Posterior cingulate gyrus (tissue), 11 donors: Measurements from ENCODE around the gene SLC6A9.

Source experiments
- DNase-seq, 10 donors: peaks; one replicate each; pipeline versions ENCODE4 v3.0.0 to v3.0.0-alpha.2; 2020 to 2021; ENCODE audit warnings: mixed read lengths in 3 of 10
- intact Hi-C: fragments of 100-400 bp; cut with DNase I; formaldehyde crosslinking; loops from one replicate; pipeline ENCODE4 v1.15.1; 2023

The SLC6A9 gene

DNA sequence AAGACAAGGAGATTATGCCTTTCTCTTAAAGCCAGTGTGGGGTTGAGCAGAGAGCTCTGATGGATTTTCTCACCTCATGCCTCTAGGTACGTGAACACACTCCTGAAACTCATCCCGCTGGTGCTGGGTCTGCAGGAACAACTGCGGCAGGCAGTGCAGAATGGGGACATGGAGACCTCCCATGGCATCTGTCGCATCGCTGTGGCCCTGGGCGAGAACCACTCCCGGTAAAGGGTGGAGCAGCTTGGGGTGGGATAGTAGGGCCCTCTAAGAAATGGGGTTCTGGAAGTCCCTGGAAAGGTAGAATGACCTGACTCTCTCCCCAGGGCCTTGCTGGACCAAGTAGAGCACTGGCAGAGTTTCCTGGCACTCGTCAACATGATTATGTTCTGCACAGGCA, 75.0 kb downstream of the SLC6A9 start:
- intact Hi-C loops: no loop called here
- peak in 2 of 10 donors; percentile 35 to 53 for DNase-seq

DNA sequence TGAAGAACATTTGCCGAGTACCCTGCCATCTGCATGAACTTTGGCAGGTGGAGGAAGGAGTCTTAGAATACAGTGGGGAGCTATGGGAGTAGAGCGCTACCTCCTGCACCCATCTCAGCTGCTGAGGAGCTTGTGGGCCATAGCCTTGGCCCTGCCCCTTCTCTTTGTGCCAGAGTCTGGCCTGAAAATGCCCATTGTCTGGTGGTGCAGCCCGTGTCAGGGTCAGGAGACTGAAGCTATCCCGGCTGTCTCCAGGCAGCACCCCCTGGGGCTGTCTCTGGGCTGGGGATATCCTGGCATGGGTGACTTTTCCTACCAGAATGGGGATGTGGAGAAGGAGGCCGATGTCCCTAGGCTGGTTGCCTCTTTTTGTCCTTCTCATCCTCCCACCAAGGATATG, 77.2 kb downstream of the SLC6A9 start:
- DNase-seq: peak; percentile 66 to 98 (median 84)
- intact Hi-C loops: no loop called here

DNA sequence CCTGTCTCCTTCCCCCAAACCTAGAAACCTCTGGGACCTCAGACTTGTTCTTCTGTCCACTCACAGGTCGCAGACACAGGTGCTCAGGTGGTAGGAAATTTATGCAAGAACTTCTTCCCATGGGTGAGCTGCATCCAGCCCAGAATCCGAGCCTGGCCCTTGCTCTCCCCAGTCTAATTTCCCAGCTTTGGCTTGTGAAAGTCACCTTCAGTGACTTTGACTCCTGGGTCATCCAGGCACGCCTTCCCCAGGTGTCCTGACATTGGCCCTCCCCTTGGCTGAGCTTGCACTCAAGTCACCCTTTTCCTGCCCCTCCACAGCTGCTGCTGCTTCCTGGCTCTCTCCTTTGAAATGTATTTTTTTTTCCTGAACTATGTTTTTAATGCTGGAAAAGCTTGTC, 77.9 kb downstream of the SLC6A9 start:
- peak in 2 of 10 donors; percentile 53 to 60 for DNase-seq
- intact Hi-C loops: no loop called here

GRCh38 chr1:43952731-43953346, 78.4 kb downstream of the SLC6A9 start:
- intact Hi-C loops: no loop called here
- peak in 7 of 10 donors; percentile 50 to 95 (median 73) for DNase-seq

DNA sequence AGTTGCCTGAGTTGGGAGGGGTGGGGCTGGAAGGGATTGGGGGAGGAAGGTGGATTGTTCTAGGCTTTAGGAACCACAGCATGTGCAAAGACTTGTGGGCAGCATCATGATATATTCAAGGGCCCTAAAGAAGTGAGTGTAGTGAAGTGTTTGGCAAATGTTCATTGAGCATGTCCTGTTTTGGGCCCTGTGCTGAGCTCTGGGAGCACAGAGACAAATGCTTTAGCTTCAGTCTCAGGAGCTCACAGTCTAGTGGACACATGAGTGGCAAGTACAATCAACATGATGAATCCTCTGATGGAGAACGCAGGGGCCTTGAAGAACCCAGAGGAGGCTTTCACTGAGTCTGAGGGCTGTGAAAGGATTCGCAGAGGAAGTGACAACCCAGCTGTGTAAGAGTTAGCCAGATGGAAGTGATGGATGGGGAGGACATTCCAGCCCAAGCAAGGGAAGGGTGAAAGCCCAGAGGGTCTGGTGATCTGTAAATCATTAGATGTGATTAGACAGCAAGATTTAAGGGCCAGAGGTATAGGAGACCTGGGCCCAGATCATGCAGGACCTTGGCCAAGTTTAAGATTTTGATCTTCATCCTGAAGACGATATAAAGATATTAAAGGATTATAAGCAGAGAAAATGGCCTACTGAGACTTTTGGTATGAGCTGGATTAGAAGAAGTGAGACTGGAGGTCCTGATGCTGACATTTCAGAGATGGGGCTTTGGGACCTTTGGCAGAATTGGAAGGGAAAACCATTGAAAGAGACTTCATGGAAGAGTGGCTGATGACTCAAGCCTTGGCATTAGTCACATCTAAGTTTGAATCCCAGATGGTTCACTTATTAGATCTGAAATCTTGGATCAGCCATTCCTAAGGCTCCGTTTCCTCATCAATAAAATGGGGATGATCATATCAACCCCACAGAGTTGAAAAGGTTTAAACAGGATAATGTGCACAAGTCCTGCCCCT, 80.0 kb downstream of the SLC6A9 start:
- DNase-seq: no peak
- intact Hi-C loops: no loop called here

GRCh38 chr1:43949678-43950077, 81.6 kb downstream of the SLC6A9 start:
- intact Hi-C loops: loop anchor here (10.0 kb wide), 1 partner anchor 85 kb away; the partner anchor contains the start of gene SLC6A9
- no peak for DNase-seq

DNA sequence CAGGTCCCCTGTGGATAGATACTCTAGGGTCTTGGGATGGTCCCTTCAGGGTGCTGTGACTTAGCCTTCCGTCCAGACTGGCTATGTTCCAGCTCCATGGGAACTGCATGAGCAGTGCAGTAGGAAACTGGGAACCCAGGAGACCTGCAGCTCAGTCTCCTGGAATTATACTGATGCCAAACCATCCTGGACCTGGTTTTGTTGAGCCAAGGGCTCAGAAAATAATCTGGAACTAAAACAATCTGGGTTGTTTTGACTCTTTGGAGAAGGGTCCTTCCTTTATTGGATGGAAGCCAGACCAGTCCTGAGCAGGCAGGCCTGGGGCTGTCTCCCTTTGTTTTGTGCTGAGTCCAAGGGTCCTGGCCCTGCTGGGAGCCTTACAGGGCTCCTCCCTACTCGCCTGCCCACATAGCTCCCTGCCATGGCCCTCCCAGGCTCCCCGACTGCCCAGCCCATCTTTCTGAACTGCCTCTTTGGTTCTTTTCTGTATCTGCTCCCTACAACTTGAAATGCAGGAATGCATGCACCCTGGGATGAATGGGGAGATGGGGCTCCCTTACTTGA, 83.3 kb downstream of the SLC6A9 start:
- peak in 1 of 10 donors; percentile 86 for DNase-seq
- intact Hi-C loops: loop anchor here (2.0 to 10.0 kb wide), 2 partner anchors 27 to 87 kb away; partner anchors contain the start of genes ATP6V0B and SLC6A9

DNA sequence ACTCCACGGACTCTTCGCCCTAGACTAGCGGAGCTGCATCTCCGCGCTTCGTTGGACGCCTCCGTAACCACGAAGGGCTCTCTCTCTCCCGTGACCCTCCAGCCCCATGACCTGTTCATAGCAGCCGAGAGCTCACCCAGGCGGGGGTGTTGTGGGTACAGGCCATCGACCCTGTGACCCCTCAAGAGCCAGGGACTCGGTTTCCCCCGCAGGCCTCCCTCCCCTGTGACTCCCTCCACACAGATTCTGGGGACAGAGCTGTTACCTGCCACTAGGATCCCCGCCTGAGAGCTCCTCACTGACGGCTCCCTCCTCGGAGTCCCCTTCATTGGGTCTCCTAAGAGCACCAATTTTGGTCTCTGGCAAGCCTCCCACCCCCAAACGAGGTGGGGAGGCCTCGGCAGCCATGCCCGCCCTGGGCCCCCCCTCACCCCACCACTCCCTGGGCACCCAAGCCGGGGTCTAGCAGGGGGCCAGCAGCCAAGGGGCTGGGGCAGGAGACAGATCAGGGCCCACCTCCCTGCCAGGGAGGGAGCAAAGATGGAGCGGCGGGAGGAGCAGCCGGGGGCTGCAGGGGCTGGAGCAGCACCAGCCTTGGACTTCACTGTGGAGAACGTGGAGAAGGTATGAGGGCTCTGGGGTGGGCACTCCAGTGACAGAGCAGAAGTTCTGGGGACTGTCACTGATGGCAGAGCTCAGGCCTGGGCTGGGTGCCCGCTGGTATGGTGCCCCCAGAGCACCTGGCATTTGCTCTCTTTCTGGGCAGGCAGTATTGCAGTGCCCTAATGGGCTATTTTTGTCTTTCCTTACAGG, 84.0 kb downstream of the SLC6A9 start:
- intact Hi-C loops: loop anchor here (2.0 to 10.0 kb wide), 2 partner anchors 28 to 88 kb away; partner anchors contain the start of genes ATP6V0B and SLC6A9
- DNase-seq: peak in 1 of 10 donors; percentile 87
